Keratinocyte (primary cell): ENCODE results near the gene INPP4B. TPM values are rescaled to one million over a fixed set of nuclear protein-coding genes. Genes with fewer than 3 reads are reported as not detected.

ENCODE experiments used
- DNase-seq: peaks from one replicate; pipeline ENCODE4 v3.0.0-alpha.2; 2011; ENCODE audit warnings: low read depth, missing footprints, low spot score
- FAIRE-seq: peaks from 2 replicates; lab custom pipeline; 2011; peaks lifted over from hg19 to GRCh38; lab: Jason Lieb, UNC
- H2AFZ ChIP-seq: 2 replicates; pipeline ENCODE4 v1.6.0; 2012; ENCODE audit warnings: low read length, control low read depth, inconsistent platforms; ENCODE audit not compliant: control insufficient read depth
- H3K27ac ChIP-seq: 2 replicates; pipeline ENCODE4 v1.5.1; 2011; ENCODE audit warnings: low read length; ENCODE audit not compliant: control insufficient read depth, insufficient read depth
- H3K27me3 ChIP-seq: 3 replicates; pipeline ENCODE4 v1.6.0; 2011; ENCODE audit warnings: low read length; ENCODE audit not compliant: control insufficient read depth, insufficient read depth; ENCODE audit errors: extremely low read depth
- H3K36me3 ChIP-seq, 2 experiments: 2 replicates in 1 of 2; 3 replicates in 1 of 2; pipeline ENCODE4 v1.5.1; 2011; ENCODE audit warnings: low read length in 2 of 2, mild to moderate bottlenecking in 1 of 2; ENCODE audit not compliant: control insufficient read depth in 2 of 2, insufficient read depth in 2 of 2; ENCODE audit errors: extremely low read depth in 1 of 2
- H3K4me1 ChIP-seq: 3 replicates; pipeline ENCODE4 v1.5.1; 2011; ENCODE audit warnings: low read length; ENCODE audit not compliant: control insufficient read depth, insufficient read depth; ENCODE audit errors: extremely low read depth
- H3K4me2 ChIP-seq: 3 replicates; pipeline ENCODE4 v1.6.0; 2011; ENCODE audit warnings: low read depth, low read length; ENCODE audit not compliant: control insufficient read depth, insufficient read depth; ENCODE audit errors: extremely low read depth
- H3K4me3 ChIP-seq, 3 experiments: fragments of 200-600 bp in 1 of 3; sonication (generic) in 1 of 3; 2 replicates in 2 of 3; 3 replicates in 1 of 3; pipeline ENCODE4 v1.5.1; 2011 to 2016; ENCODE audit warnings: low read length in 3 of 3, mild to moderate bottlenecking in 3 of 3, control low read depth in 2 of 3, inconsistent platforms in 1 of 3, low read depth in 1 of 3, mixed read lengths in 1 of 3, mixed run types in 1 of 3, moderate library complexity in 1 of 3; ENCODE audit not compliant: control insufficient read depth in 2 of 3, insufficient read depth in 2 of 3; ENCODE audit errors: extremely low read depth in 1 of 3
- H3K79me2 ChIP-seq: 2 replicates; pipeline ENCODE4 v1.6.0; 2012; ENCODE audit warnings: low read length; ENCODE audit not compliant: control insufficient read depth, insufficient read depth
- H3K9ac ChIP-seq: 3 replicates; pipeline ENCODE4 v1.6.0; 2011; ENCODE audit warnings: low read length; ENCODE audit not compliant: control insufficient read depth, insufficient read depth; ENCODE audit errors: extremely low read depth
- H3K9me1 ChIP-seq: 3 replicates; pipeline ENCODE4 v1.6.0; 2011; ENCODE audit warnings: low read length; ENCODE audit not compliant: control insufficient read depth, insufficient read depth; ENCODE audit errors: extremely low read depth
- H3K9me3 ChIP-seq: 2 replicates; pipeline ENCODE4 v1.5.1; 2012; ENCODE audit warnings: low read depth, low read length; ENCODE audit not compliant: control insufficient read depth
- H4K20me1 ChIP-seq: 3 replicates; pipeline ENCODE4 v1.6.0; 2011; ENCODE audit warnings: low read length; ENCODE audit not compliant: control insufficient read depth, insufficient read depth; ENCODE audit errors: extremely low read depth
- EZH2 ChIP-seq: IDR thresholded peaks from one replicate; pipeline ENCODE4 v1.6.1; 2012; ENCODE audit warnings: inconsistent platforms, mild to moderate bottlenecking, low read length, moderate library complexity
- dilution Hi-C: fragments of 300-500 bp; cut with MboI; formaldehyde crosslinking; loops from one replicate; pipeline ENCODE4 v1.7.0; 2020; ENCODE audit warnings: low sequenced_read_pairs; ENCODE audit not compliant: extremely low pct_ligation_motif_present
- polyA plus RNA-seq, 5 experiments: library from polyadenylated mRNA; depleted of rRNA in 3 of 5; stranded (reverse) in 3 of 5; stranded (forward) in 1 of 5; unstranded in 1 of 5; fragments of >200 nt; gene quantifications; 1 replicate in 1 of 5; 2 replicates in 3 of 5; 3 replicates in 1 of 5; pipeline versions ENCODE4 v1.2.1 to v1.2.3, GENCODE V29; 2011 to 2012; ENCODE audit warnings: missing spikeins in 2 of 5, low read depth in 1 of 5, low replicate concordance in 1 of 5
- TF ChIP-seq, protein P1 (sequence below), 3 experiments: IDR thresholded peaks in 1 of 3; conservative IDR thresholded peaks in 1 of 3; optimal IDR thresholded peaks in 1 of 3; 2 replicates in 2 of 3; 3 replicates in 1 of 3; pipeline versions ENCODE3 to v1.5.1; 2011; ENCODE audit warnings: low read length in 3 of 3, mild to moderate bottlenecking in 3 of 3, moderate library complexity in 2 of 3, control low read depth in 1 of 3, inconsistent platforms in 1 of 3; ENCODE audit not compliant: insufficient read depth in 2 of 3; ENCODE audit errors: extremely low read depth in 1 of 3

The INPP4B gene
- polyA plus RNA-seq, 1 donor (not counting 4 experiments of a cell fraction or from before 2014, with no cell fraction given): 50.2 TPM

DNA sequence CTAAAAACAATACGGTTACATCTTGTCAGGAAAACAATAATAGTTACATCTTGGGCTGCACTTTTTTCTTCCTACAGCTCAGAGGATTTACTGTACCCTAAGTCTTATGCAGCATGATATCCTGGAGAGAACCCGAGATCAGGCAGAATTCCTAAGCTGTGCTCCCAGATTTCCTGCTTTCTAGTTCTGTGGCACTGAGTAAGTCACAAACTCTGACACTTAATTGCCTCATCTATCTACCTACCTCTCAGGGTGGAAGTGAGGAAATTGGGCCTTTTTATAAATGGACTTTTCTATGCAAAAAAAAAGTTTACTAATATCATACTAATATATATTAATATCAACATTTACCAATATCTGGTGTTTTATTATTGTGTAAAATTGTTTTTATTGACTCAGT lies 438.5 kb downstream of the INPP4B start:
- Histone ChIP-seq H3K4me2 (peak overlapping the region; percentile 24), H3K36me3 (peaks cover 0 to 3% of the 10 kb centered on the region in 2 experiments), H3K27me3 (no peaks in the 10 kb centered on the region), H4K20me1 (no peaks in the 10 kb centered on the region), H3K9ac (peak overlapping the region; percentile 89), H3K9me3 (no peaks in the 10 kb centered on the region), H3K4me1 (peaks cover 39% of the 10 kb centered on the region), H2AFZ (no peak overlapping the region), H3K27ac (peak overlapping the region; percentile 99), H3K4me3 (no peak overlapping the region), H3K79me2 (peaks cover 19% of the 10 kb centered on the region), H3K9me1 (no peaks in the 10 kb centered on the region)
- dilution Hi-C loops: no loop called here
- TF ChIP-seq, protein P1, sequence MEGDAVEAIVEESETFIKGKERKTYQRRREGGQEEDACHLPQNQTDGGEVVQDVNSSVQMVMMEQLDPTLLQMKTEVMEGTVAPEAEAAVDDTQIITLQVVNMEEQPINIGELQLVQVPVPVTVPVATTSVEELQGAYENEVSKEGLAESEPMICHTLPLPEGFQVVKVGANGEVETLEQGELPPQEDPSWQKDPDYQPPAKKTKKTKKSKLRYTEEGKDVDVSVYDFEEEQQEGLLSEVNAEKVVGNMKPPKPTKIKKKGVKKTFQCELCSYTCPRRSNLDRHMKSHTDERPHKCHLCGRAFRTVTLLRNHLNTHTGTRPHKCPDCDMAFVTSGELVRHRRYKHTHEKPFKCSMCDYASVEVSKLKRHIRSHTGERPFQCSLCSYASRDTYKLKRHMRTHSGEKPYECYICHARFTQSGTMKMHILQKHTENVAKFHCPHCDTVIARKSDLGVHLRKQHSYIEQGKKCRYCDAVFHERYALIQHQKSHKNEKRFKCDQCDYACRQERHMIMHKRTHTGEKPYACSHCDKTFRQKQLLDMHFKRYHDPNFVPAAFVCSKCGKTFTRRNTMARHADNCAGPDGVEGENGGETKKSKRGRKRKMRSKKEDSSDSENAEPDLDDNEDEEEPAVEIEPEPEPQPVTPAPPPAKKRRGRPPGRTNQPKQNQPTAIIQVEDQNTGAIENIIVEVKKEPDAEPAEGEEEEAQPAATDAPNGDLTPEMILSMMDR (optimal IDR thresholded peaks at IDR 0.05 in 1 of 3, IDR thresholded peaks at IDR 0.05 in 1 of 3, conservative IDR thresholded peaks at IDR 0.05 in 1 of 3; ENCODE audit: extremely low read depth in 1 of 3, insufficient read depth in 2 of 3, low read length in 3 of 3): no peak
- TF ChIP-seq EZH2: no peak
- no peak for DNase-seq
- FAIRE-seq: peak; percentile 49

DNA sequence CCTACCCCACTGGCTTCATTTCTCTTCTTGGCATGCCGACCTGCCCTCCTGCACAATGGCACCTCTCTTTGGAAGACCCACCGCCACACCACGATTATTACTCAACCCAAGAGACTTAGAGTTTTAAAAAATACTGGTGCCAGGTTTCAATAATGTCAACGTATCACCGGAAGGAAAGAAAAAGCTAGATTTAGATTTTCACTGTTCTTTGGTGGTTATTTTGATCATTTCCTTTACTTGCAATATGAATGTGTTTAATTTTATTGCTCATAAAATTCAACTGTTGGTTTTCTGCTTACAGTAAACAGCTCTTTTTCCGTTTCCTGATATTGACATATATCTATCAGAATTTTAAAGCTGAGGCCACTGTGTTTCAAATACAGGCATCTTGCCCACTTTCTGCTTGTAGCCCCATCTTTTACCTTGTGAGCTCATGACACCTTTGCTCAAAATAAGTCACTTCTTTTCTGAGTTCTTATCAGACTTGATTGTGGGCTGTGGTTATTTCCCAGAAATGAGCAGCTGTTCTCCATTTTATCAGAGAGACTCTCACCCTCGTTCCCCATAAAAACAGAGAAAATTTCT lies 439.1 kb downstream of the INPP4B start:
- H3K9ac ChIP-seq: peak overlapping the region; percentile 89

More for the DNA sequence above, 439.1 kb downstream of the INPP4B start:
- H3K4me2 ChIP-seq: peak overlapping the region; percentile 84
- H4K20me1 ChIP-seq: no peaks in the 10 kb centered on the region
- no peak overlapping the region for H2AFZ ChIP-seq
- peaks cover 25% of the 10 kb centered on the region for H3K79me2 ChIP-seq
- no peaks in the 10 kb centered on the region for H3K9me3 ChIP-seq
- peak overlapping the region; percentile 99 for H3K27ac ChIP-seq
- dilution Hi-C loops: no loop called here
- no peak for DNase-seq
- H3K27me3 ChIP-seq: no peaks in the 10 kb centered on the region
- H3K4me3 ChIP-seq: no peak overlapping the region
- peak; percentile 58 for FAIRE-seq
- TF ChIP-seq, protein P1 (optimal IDR thresholded peaks at IDR 0.05 in 1 of 3, IDR thresholded peaks at IDR 0.05 in 1 of 3, conservative IDR thresholded peaks at IDR 0.05 in 1 of 3; ENCODE audit: extremely low read depth in 1 of 3, insufficient read depth in 2 of 3, low read length in 3 of 3): no peak
- no peak for TF ChIP-seq EZH2
- H3K4me1 ChIP-seq: peaks cover 45% of the 10 kb centered on the region
- no peaks in the 10 kb centered on the region for H3K9me1 ChIP-seq
- peaks cover 2 to 8% of the 10 kb centered on the region in 2 experiments for H3K36me3 ChIP-seq
